SIG-M5 (cell line): ENCODE data around the gene OR51G2.
"Not testable (repeated sequence)": the region's sequence is repeated elsewhere in the genome, so short reads cannot be mapped to it uniquely, and the experiment has no call there.

Experiments used
- DNase-seq: peaks from one replicate; lab custom pipeline; 2025; lab: John Stamatoyannopoulos, UW

OR51G2 gene, protein sequence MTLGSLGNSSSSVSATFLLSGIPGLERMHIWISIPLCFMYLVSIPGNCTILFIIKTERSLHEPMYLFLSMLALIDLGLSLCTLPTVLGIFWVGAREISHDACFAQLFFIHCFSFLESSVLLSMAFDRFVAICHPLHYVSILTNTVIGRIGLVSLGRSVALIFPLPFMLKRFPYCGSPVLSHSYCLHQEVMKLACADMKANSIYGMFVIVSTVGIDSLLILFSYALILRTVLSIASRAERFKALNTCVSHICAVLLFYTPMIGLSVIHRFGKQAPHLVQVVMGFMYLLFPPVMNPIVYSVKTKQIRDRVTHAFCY

DNA sequence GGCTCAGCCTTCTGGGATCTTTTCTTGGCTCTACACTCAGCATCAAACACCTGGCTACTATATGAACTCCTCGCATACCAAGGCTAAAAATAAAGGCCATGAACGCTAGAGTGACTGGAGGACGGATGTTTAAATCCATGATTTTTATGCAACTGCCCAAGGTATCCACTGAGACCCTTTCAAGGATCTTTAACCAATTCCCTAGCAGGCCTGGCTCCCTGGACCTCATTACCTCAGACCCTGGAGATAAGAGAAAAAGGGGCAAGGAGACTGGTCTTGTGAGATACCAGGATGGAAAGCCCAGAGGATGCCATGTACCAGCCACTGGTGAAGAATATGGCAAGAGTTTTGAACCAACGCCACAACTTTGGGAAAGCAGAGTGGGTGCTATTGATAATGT, at the start of gene OR51G2:
TSS of gene OR51G2 (minus strand) at position 101 of the 400 bp plus-strand sequence. CDS start 3,687 bp downstream, outside the sequence.
- no peak for DNase-seq

DNA sequence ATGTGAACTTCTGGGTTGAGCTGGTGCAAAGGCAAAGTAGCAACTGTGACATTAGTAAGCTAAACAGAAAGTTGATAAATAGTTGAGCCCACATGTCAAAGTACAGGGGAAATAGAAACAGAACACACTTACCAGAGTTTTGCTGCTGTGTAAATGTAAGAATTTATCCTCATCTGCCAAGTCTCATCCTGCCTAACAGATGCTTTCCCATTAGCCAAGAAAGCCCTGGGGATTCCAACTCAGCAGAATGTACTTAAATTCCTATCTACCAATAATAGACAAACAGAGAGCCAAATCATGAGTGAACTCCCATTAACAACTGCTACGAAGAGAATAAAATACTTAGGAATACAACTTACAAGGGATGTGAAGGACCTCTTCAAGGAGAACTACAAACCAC, 43.7 kb upstream of the OR51G2 start:
- no peak for DNase-seq

DNA sequence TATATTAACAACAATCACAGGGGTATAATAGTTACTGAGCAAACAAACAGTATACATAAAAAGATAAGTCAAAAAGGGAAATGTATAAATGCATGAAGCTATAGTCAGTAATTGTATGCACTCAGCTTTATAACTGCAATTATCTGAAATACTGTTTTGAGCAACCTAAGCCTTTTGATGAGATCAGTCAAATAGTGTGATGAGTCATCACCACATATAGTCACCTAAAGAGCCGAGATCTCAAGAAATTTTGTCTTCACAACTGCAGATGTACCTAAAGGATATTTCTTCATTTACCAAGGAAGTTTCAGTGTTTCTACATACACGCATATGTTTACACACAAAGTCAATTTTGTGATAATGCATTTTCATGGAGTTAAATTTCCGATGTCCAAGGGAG, 41.7 kb upstream of the OR51G2 start:
- no peak for DNase-seq

DNA sequence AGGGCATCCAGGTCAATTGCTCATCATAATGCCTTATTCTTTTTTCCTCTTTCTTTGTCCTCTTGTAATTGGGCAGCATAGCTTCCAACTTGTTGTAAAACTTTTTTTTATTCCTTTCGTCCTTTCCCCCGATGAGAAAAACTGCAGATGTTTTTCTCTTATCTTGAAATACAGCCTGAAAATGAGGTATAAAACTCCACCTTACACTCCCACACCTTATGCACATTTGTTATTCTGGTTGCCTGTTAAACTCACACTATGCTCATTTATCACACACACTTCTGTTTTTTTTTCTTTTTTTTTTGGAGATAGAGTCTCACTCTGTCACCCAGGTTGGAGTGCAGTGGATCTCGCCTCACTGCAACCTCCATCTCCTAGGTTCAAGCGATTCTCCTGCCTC, 38.2 kb upstream of the OR51G2 start:
- no peak for DNase-seq

DNA sequence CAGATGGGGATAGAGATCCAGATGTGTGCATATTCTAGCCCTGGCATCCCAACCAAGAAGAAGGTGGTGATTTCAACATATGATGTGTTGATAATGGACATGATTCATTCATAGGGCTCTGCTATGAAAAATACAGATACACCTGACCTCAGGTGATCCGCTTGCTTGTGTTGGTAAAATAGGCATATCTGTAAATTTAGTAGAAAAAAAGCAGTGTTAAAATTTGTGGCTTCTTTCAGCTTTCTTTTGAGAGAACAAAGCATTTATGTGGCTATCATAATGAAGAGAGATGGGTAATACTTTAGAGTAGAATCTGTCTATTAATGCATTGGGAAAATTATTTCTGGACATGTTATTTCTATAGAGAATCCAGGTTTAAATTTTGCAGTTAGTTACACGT, 36.5 kb upstream of the OR51G2 start, which contains the start of gene OR51A2:
TSS of gene OR51A2 (minus strand) at position 101 of the 400 bp plus-strand sequence. CDS start at position 101, 0 bp downstream.
- not testable (repeated sequence) for DNase-seq

DNA sequence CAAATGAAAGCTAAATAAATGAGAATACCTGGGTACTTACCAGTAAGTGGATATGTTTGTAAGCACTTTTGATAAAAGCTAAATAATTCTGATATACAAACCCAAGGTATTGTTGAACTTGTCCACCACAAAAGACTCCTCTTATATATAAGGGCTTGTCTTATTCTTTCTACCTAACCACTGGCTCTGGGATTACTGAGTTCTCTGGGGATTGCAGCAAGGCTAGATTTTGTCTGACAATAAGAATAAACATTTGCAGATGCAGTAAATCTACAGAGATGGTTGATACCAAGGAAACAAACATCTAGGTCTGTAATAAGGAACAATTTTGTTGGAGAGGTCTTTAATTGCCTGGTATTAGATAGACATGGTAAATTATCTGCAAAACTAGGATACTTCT, 28.4 kb upstream of the OR51G2 start, which contains the start of gene OR51A4:
TSS of gene OR51A4 (minus strand) at position 101 of the 400 bp plus-strand sequence. CDS start 505 bp downstream, outside the sequence.
- DNase-seq = no peak

DNA sequence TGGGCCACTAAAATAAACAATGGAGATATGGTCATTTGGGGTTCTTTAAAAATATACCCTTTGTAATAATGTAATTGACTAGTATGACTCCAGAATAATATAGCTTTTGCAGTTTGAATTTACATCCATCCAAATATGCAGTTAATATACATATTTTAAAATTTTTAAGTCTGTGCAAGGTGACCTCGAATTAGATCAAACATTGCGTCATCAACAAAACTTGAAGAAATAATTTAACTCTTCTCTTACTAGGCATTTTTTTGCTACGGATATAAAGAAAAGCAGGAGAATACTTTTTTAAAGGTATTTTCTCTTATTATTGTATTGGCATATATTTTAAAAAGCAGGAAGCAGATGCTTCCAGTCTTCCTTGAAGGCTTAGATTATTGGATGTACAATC, 17.6 kb upstream of the OR51G2 start:
- no peak for DNase-seq

DNA sequence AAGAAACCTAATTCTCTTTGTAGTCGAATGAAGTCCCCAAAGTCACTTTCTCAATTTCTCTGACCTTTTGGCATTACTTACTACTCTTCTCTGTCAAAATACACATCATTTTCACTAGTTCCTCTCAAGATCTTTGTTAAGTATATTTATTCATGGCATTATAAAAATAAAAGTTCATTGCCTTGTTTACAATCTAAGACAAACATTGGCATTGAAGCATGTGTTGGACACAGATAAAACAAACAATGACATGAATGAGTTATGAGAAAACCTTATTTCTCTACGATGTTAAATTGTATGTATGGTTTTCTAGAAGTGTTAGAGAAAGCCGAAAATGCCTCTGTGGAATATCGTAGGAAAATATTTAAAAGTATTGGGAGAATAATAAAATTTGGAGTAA, 13.6 kb upstream of the OR51G2 start:
- DNase-seq = no peak

DNA sequence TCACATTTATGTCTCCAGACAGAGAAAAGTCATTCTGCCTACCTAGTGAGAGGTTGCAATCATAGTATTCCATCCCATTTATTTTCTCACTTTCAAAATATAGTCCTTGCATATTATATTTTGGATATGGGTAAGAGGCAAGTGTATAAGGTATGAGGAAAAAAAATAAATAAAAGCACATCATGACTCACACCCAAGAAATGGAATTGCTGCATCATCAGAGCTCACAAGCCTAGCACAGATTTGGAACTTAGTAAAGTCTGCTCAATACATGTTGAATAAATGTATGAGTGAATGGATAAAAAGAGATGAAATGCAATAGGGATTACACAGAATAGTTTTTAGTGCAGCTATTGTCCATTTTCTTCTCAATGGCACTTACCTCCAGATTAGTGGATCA, 7.5 kb upstream of the OR51G2 start:
- no peak for DNase-seq

DNA sequence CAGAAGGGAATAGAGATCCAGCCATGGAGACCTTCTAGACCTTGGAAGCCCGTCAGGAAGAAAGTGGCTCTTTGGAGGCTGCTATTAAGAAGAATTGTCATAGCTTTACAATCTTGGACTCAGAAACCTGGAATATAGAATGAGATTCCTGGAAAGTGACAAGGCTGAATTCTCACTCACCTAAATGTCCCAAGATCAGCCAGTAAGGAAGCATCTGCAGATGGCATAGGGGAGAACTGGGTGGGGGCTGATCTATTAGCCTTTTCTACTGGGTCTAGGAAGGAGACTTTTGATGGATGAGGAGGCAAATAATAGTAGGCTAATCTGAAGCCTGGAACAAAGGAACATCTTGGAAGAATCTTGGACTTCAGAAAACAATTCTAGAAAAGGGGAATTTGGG, 5.1 kb upstream of the OR51G2 start, which contains the start of gene OR51G1:
TSS of gene OR51G1 (minus strand) at position 101 of the 400 bp plus-strand sequence. CDS start at position 101, 0 bp downstream.
- no peak for DNase-seq

DNA sequence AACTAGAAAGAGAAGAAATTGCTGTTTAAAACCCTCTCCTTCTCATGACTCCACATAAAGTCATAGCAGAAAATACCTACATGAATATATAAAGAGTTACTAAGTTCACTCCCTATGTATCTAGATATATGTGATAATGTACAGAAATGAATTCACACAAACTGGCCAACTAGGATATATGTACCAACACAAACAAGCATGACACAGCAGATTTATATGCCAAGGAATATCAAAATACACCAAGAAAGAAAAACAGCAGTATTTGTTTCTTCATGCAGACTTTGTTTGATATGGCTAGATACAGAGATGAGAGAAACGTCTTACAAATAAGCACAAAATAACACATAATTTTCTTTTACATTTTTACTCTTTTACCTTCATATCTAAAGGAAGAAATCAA, 3.2 kb upstream of the OR51G2 start:
- no peak for DNase-seq

DNA sequence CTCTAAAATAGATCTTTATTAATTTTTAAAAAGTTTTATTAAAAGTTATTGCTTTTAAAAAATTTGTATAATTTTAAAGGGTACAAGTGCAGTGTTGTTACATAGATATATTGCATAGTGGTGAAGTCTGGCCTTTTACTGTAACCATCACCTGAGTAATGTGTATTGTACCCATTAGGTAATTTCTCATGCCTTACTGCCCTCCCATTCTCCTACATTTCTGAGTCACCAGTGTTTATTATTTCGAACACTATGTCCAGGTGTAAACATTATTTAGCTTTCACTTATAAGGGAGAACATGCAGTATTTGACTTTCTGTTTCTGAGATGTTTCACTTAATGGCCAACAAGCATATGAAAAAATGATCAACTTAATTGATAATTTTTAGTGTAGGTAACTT, 2.6 kb upstream of the OR51G2 start:
- no peak for DNase-seq

DNA sequence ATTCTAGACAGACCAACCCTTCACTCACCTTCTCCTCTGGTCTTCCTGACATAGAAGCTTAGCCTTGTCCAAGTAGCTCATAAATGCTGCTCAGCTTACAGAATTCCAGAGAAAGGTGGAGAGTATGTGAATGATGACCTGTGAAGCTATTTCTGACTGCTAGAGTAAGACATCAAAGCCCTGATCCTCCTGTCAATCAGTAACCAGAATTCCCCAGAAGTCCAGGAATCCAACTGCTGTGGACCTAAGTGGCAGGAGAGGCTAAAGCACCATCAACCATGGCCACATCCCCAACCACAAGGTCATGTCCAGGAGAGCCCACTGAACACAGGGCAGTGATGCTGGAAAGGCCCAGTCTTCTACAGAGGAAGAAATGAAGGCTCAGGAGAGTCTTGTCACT, 2.6 kb downstream of the OR51G2 start:
- no peak for DNase-seq

DNA sequence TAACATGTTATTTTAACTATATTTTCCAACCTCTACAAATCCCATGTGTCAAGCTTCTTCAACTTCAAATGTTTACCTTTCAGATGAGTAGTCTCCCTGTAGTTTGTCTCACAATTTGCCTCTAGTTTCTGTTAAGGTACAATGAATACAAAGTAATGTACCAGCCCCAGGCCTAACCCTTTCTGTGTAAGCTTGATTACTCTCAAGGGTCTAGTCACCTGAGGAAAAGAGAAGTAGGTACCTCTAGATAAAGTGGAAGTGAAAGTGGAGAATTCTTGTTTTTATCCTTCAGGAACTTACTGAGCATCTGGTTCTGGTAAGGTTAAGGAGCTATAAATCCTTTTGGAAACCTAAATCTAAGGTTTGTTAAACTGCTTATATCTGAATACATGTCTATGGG, 15.7 kb downstream of the OR51G2 start, which contains the start of gene OR51A7:
TSS of gene OR51A7 (plus strand) at position 300 of the 400 bp plus-strand sequence. CDS start 3,587 bp downstream, outside the sequence.
- no peak for DNase-seq

DNA sequence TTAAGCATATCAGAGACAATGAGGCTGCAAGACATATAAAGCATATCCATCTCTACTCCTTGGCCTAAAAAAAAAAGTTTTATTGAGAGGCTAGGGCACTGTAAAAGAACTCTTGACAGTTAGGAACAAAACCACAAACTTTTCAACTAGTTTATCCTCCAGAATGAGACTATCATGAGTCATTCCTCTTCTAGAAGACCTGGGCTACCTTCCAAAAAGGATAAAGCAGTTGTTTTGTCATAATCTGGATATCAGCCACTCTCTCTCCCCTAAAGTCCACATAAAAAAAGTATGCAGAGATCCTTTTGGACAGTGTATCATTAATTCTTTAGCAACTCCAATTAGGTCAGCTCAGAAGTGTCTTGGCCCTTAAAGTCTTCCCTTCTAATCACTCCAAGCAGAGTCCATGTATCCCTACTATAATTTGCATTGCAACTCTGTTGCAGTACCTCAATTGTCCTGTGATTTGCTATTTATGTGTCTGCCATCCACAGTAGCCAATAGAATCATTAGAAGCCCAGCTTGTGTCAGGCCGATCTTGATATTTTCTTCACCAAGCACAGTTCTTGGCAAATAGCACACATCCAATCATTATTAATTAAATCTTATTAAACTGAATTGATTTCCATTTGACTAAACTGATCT, 27.0 kb downstream of the OR51G2 start:
- DNase-seq = no peak

DNA sequence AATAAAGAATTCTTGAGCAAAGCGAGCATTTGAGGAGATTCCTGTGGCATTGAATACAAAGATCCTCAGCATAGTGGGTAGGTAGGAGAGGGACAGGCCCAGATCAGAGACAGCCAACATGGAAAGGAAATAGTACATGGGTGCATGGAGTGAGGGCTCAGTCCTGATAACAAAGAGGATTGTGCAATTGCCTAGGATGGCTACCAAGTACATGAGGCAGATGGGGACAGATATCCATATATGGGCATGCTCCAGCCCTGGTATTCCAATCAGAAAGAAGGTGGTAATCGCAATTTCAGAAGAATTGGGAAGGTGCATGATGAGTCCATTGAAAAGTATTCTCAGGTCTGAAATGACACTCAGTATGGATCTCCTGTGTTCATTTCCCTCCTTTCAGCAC, 28.9 kb downstream of the OR51G2 start:
- DNase-seq = no peak

DNA sequence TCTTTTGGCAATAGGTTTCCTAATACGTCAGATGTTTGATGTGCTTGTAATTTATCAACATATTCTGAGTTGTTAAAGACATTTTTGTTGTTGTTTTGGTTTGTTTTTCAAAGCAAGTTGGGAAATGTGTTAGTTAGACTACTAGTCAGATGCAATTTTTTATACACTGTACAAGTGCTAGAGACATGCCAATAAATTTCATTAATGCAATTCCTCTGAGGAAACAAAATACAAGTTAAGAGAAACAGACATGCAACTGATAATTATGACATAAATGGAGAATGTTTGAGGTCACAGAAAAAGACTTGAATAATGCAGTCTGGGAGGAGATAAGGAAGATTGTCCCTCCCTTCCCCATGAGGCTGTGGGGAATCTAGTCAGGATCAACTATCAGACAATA, 31.6 kb downstream of the OR51G2 start:
- no peak for DNase-seq

DNA sequence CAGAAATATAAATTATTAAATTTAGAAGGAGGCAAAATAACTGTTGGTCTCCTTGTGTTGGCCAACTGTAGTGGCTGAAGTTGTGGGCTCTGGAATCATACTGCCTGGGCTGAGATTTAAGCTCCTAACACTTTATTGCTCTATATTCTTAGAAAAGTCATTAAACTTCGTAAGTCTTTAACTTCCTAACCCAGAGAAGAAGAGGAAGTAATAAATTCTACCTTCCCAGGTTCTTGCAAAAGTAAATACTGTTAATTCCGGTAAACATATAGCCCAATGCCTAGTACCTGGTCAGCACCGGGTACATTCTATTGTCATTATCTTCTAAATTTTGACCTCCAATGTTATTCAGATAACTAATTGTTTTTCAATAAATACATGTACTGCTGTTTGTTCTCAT, 33.0 kb downstream of the OR51G2 start:
- no peak for DNase-seq

DNA sequence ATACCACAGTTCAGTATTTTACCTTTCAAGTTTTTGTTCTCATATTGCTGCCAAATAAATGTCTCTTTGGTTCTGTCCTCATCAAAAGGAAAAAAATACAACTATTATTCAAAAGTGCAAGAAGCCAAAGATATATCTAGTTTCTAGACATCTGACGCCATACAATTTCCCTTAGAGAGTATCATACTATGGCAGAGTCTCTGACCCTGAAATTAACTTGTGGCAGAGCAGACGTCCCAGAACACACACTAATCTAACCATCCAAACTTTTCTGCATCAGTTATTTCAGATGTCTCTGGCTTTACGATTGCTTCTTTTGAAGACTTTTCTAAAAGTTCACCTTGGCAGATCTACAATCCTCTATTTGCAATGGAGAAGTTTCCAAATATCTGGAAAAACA, 34.8 kb downstream of the OR51G2 start:
- no peak for DNase-seq

DNA sequence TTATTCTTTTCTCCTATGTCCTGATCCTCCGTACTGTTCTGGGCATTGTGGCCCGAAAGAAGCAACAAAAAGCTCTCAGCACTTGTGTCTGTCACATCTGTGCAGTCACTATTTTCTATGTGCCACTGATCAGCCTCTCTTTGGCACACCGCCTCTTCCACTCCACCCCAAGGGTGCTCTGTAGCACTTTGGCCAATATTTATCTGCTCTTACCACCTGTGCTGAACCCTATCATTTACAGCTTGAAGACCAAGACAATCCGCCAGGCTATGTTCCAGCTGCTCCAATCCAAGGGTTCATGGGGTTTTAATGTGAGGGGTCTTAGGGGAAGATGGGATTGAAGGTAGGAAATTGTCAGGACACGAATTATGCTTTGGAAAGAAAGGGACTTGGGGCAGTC, 36.6 kb downstream of the OR51G2 start:
- no peak for DNase-seq

DNA sequence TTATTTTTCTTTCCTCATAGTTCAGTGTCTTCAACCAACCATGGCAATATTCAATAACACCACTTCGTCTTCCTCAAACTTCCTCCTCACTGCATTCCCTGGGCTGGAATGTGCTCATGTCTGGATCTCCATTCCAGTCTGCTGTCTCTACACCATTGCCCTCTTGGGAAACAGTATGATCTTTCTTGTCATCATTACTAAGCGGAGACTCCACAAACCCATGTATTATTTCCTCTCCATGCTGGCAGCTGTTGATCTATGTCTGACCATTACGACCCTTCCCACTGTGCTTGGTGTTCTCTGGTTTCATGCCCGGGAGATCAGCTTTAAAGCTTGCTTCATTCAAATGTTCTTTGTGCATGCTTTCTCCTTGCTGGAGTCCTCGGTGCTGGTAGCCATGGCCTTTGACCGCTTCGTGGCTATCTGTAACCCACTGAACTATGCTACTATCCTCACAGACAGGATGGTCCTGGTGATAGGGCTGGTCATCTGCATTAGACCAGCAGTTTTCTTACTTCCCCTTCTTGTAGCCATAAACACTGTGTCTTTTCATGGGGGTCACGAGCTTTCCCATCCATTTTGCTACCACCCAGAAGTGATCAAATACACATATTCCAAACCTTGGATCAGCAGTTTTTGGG, 37.2 kb downstream of the OR51G2 start, which contains the start of gene OR51T1:
TSS of gene OR51T1 (plus strand) at position 41 of the 641 bp plus-strand sequence. CDS start at position 41, 0 bp downstream.
- no peak for DNase-seq

DNA sequence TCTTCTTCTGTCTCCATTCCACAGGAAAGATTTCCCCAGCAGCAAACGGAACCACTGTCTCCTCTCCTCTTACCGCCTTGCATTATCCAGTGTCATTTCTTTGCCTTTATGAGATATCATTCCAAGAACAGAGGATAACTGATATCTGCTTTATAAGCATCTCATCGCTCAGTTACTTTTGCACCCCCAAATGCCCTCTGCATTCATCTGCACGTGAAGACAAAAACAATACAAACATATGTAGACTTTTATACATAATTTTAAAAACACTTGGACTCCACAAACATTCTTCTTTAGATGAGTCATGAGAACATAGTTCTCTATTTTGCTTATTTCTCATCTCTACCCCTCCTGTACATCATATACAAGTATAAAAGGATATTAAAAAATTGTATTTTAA, 38.0 kb downstream of the OR51G2 start:
- DNase-seq = no peak

DNA sequence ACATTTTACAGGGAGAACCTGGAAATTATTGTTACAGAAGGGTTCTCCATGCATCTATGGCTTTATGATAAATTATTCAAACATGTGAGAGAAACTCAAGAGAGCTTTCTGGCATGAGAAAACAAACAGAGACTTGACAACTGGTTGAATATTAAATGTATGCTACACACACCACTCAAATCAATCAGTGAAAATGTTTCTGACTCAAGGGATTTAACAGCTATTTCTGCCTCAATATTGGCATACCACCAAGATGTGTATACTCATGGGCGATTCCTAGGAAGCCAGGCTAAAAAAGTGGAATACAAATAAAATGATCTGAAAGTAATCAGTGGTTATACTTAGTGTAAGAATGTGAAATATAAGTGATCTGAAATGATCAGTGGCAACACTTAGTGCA, 53.3 kb downstream of the OR51G2 start:
- no peak for DNase-seq
